Muscle of arm (tissue), 14 donors: ENCODE measurements around the gene NT5C. TPM values are rescaled to one million over a fixed set of nuclear protein-coding genes. Genes with fewer than 3 reads are reported as not detected.
"Not testable (repeated sequence)": the region's sequence is repeated elsewhere in the genome, so short reads cannot be mapped to it uniquely, and the experiment has no call there.

ENCODE experiments used
- DNase-seq: peaks from one replicate; pipeline ENCODE4 v3.0.0-alpha.2; 2013
- long read RNA-seq, 11 donors: transcript quantifications; one replicate each; lab custom pipeline, GENCODE V29; 2026
- polyA plus RNA-seq, 12 donors: library from polyadenylated mRNA; unstranded; fragments of 120-200 nt; gene quantifications; one replicate each; pipeline ENCODE4 v1.2.1, GENCODE V29; 2013; ENCODE audit not compliant: insufficient read length in 12 of 12

Gene NT5C
- polyA plus RNA-seq, result 10 to 100 TPM in 11 of 12 donors, not detected in 1; 27.9 to 72.5 (median 37.0) TPM
- long read RNA-seq, donor 1, transcript NT5C-201 (5 exons, 954 nt), result major isoform, 19 of 33 reads
- long read RNA-seq, donor 1, partial matches to known transcripts, result 0 of 33 reads
- long read RNA-seq, donor 1, other reads (novel, unspliced or antisense), result 0 of 33 reads
- long read RNA-seq, donor 2, transcript NT5C-201 (5 exons, 954 nt), result major isoform, 18 of 28 reads
- long read RNA-seq, donor 2, partial matches to known transcripts, result 0 of 28 reads
- long read RNA-seq, donor 2, other reads (novel, unspliced or antisense), result 0 of 28 reads
- long read RNA-seq, donor 3, transcript NT5C-201 (5 exons, 954 nt), result major isoform, 9 of 14 reads
- long read RNA-seq, donor 3, partial matches to known transcripts, result 0 of 14 reads
- long read RNA-seq, donor 3, other reads (novel, unspliced or antisense), result 0 of 14 reads
- long read RNA-seq, donor 4, partial matches to known transcripts, result 0 of 7 reads
- long read RNA-seq, donor 4, other reads (novel, unspliced or antisense), result 0 of 7 reads
- long read RNA-seq, donor 5, transcript NT5C-201 (5 exons, 954 nt), result major isoform, 32 of 37 reads
- long read RNA-seq, donor 5, partial matches to known transcripts, result 0 of 37 reads
- long read RNA-seq, donor 5, other reads (novel, unspliced or antisense), result 0 of 37 reads
- long read RNA-seq, donor 6, transcript NT5C-201 (5 exons, 954 nt), result major isoform, 8 of 17 reads
- long read RNA-seq, donor 6, partial matches to known transcripts, result 0 of 17 reads
- long read RNA-seq, donor 6, other reads (novel, unspliced or antisense), result 0 of 17 reads
- long read RNA-seq, donor 7, transcript NT5C-201 (5 exons, 954 nt), result major isoform, 12 of 13 reads
- long read RNA-seq, donor 7, partial matches to known transcripts, result 0 of 13 reads
- long read RNA-seq, donor 7, other reads (novel, unspliced or antisense), result 0 of 13 reads
- long read RNA-seq, donor 8, transcript NT5C-201 (5 exons, 954 nt), result major isoform, 17 of 27 reads
- long read RNA-seq, donor 8, partial matches to known transcripts, result 0 of 27 reads
- long read RNA-seq, donor 8, other reads (novel, unspliced or antisense), result 0 of 27 reads
- long read RNA-seq, donor 9, transcript NT5C-201 (5 exons, 954 nt), result major isoform, 18 of 18 reads
- long read RNA-seq, donor 9, partial matches to known transcripts, result 0 of 18 reads
- long read RNA-seq, donor 9, other reads (novel, unspliced or antisense), result 0 of 18 reads
- long read RNA-seq, donor 10, transcript NT5C-201 (5 exons, 954 nt), result major isoform, 17 of 29 reads
- long read RNA-seq, donor 10, partial matches to known transcripts, result 0 of 29 reads
- long read RNA-seq, donor 10, other reads (novel, unspliced or antisense), result 0 of 29 reads
- long read RNA-seq, donor 11, transcript NT5C-201 (5 exons, 954 nt), result major isoform, 14 of 22 reads
- long read RNA-seq, donor 11, partial matches to known transcripts, result 0 of 22 reads
- long read RNA-seq, donor 11, other reads (novel, unspliced or antisense), result 0 of 22 reads

DNA sequence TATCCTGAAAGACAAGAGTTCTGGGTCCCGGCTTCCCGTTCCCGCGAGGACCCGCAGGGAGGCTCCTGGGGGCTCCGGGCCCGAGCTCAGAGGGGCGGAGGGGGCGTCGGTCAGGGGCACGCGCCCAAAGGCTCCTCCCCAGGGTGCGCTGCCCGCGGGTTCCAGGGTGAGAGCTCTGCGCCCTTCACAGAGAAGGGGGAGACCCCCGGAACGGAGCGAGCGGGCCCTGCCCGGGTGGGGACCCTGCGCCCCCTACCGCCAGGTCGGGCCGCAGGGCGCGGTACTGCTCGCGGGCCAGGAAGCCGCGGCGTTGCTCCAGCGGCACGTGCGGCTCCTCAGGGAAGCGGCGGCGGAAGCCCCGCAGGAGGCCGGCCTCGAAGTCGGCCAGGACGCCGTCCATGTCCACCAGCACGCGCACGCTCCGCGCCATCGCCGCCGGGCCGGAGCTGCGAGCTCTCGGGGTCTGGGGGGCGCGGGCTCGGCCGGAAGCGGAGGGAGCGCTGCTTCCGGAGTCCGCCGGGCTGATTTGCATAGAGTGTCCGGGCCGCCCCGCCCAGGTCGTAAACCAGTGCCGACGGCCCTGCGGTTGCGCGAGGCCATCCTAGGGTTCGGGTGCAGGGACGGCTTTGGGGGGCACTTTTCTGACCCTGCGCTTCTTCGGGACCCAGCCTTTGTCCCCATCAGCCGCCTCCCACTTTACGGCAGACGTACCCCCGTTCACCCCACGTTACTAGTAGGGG lies at the start of gene NT5C:
TSS of gene NT5C (minus strand) at position 465 of the 740 bp plus-strand sequence. CDS start at position 430, 35 bp downstream.
- DNase-seq, result peak; percentile 82

DNA sequence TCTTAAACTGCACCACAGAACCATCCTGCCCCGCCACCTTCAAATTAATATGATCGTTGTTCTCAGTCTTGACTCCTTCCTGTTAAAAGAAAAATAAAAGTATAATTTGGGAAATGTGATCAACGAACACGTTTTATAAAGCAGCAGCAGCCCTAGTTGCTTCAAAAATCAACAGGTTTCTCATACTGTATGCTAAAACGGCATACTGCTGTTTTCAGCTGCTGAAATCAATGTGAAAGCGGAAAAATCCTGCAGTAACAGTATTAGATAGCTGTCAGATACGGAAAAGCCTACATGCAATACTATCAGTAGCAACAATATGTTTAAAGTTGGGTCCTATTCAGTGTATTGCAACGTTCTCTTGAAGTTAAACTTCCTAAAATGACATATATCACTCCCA lies 49.6 kb upstream of the NT5C start:
- no peak for DNase-seq

DNA sequence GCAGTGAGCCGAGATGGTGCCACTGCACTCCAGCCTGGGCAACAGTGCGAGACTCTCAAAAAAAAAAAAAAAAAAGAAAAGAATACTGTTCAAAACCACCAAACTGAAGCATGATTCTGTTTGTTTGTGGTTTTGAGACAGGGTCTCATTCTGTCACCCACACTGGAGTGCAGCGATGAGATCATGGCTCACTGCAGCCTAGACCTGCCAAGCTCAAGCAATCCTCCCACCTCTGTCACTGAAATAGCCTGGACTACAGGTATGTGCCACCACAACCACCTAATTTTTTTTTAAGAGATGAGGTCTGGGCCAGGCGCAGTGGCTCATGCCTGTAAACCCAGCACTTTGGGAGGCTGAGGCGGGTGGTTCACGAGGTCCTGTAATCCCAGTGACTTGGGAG lies 46.9 kb upstream of the NT5C start:
- DNase-seq, result no peak

DNA sequence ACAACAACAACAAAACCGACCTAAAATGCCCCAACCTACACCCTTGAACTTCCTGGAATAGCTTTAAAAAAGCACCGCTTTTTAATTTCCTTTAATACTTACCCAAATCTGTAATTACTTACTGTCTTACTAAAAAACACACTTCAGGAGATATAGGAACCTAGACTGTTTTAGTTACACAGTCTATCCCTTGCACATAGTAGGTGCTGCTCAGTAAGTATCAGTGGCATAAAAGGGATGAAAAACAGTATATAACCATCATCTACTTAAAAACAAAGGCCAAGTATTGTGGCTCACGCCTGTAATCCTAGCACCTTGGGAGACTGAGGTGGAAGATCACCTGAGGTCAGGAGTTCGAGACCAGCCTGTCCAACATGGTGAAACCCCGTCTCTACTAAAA lies 45.1 kb upstream of the NT5C start:
- DNase-seq, result no peak

DNA sequence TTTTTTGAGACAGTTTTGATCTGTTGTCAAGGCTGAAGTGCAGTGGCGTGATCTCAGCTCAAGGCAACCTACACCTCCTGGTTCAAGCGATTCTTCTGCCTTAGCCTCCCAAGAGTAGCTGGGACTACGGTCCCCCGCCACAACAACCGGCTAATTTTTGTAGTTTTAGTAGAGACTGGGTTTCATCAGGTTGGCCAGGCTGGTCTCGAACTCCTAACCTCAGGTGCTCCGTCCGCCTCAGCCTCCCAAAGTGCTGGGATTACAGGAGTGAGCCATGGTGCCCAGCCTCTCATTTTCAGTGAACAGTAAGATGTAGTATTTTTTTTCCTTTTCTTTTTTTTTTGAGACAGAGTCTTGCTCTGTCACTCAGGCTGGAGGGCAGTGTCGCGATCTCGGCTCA lies 43.5 kb upstream of the NT5C start:
- no peak for DNase-seq

DNA sequence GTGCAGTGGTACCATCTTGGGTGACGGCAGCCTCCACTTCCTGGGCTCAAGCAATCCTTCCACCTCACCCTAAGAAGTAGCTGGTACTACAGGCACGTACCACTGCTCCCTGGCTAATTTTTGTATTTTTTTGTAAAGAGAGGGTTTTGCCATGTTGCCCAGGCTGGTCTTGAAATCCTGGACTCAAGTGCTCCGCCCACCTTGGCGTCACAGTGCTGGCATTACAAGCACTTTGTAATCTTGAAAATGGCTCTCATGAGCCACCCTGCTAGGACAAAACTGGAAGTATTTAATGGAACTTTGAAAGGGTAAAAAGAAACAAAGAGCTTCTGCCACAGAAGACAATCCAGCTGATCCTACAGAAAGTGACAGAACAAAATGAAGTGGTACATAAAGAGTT lies 42.0 kb upstream of the NT5C start:
- no peak for DNase-seq

DNA sequence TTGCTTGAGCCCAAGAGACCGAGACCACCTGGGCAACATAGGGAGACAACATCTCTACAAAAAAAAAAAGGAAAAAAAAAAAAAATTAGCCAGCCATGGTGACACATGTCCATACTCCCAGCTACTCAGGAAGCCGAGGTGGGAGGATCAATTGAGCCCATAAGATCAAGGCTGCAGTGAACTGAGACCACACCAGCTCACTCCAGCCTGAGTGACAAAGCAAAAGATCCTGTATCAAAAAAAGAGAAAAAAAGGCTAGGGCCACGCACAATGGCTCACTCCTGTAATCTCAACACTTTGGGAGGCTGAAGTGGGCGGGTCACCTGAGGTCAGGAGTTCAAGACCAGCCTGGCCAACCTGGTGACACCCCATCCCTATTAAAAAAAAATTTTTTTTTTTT lies 37.5 kb upstream of the NT5C start:
- no peak for DNase-seq

DNA sequence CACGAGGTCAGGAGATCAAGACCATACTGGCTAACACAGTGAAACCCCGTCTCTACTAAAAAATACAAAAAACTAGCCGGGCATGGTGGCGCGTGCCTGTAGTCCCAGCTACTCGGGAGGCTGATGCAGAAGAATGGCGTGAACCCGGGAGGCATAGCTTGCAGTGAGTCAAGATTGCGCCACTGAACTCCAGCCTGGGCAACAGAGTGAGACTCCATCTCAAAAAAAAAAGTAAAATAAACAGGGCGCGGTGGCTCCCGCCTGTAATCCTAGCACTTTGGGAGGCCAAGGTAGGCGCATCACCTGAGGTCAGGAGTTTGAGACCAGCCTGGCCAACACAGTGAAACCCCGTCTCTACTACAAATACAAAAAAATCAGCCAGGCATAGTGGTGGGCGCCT lies 33.1 kb upstream of the NT5C start:
- DNase-seq, result not testable (repeated sequence)

DNA sequence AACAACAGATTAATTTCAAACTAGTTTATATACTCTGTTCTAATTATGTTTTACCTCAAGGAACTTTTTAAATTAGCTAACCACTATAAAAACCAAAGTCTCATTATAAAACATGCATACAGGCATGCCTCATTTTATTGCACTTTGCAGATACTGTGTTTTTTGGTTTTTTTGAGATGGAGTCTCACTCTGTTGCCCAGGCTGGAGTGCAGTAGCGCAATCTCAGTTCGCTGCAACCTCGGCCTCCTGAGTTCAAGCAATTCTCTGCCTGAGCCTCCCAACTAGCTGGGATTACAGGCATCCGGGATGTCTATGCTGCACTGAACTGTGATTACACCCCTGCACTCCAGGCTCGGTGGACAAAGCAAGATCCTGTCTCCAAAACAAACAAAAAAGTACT lies 31.5 kb upstream of the NT5C start:
- no peak for DNase-seq

DNA sequence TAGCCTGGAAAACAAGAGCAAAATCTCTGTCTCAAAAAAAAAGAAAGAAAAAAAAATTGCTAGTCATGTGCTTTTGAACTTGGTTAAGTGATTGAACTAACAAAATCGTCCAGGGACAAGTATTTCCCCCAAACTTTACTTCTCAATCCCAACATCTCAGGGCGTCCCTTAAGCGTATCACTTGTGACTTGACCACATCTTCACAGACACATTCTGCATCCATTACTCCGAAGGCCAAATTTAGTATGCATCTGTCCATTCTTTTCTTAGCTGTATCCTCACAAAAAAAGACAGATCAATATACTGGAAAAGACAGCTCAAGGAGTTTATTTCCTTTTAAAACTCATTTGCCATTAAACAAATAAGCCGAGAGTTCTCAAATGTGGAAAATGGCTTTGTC lies 28.7 kb upstream of the NT5C start:
- DNase-seq, result no peak

DNA sequence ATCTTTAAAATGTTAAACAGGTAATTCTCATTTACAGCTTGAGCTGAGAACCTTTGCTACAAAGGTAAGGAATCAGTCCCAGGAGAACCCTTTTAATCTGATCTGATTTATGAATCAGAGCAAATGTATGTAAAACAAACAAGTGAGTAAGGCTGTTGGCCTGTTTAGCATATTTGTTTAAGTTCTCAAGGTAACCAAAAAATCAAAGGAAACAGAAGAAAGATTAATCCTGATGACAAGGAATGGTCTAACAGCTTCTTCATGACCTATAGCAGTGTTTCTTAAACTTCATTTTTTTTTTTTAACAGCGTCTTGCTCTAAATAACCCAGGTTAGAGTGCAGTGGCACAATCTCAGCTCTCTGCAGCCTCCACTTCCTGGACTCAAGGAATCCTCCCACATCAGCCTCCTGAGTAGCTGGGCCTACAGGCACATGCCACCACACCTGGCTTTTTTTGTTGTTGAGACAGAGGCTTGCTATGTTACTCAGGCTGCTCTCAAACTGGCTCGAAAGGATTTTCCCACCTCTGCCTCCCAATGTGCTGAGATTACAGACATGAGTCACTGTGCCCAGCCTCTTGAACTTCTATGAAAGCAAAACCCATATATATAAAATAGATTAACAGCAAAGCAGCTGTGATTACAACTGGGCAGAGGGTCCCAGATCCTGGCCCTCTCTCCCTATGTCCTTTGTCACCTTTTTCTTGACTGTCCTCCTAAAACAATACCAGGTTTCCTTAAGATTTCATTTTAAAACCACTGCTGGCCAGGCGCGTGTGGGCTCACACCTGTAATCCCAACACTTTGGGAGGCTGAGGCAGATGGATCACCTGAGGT lies 27.9 kb upstream of the NT5C start:
- no peak for DNase-seq

DNA sequence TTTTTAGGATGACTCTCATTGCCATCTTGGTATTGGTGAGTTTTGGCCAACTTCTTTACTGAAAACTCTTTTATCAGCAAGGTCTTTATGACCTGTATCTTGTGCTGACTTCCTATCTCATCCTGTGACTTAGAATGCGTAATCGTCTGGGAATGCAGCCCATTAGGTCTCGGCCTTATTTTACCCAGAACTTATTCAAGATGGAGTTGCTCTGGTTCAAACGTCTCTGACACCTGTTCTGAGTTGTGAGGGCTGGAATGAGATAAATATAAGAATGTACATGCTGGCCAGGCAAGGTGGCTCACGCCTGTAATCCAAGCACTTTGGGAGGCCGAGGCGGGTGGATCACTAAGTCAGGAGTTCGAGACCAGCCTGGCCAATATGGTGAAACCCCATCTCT lies 26.9 kb upstream of the NT5C start:
- not testable (repeated sequence) for DNase-seq

DNA sequence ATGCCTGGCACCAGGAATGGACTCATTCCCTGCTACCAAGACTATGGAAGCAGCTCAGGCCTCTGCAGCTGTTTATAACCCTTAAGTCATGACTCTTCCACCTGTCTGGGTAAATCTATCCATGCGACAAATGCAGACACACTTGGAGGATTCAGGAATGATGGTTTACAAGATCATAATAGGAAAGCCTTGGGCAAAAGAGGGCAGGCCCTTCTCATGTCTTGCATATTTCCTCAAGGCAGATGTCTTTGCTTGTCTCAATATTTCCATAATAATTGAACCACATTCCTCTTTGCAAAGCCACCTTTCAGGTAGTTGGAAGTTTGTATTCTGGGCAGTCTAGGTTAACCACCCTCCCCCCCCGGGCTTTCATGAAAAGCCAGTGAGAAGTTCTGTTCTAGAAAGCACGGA lies 23.7 kb upstream of the NT5C start:
- DNase-seq, result peak; percentile 18

DNA sequence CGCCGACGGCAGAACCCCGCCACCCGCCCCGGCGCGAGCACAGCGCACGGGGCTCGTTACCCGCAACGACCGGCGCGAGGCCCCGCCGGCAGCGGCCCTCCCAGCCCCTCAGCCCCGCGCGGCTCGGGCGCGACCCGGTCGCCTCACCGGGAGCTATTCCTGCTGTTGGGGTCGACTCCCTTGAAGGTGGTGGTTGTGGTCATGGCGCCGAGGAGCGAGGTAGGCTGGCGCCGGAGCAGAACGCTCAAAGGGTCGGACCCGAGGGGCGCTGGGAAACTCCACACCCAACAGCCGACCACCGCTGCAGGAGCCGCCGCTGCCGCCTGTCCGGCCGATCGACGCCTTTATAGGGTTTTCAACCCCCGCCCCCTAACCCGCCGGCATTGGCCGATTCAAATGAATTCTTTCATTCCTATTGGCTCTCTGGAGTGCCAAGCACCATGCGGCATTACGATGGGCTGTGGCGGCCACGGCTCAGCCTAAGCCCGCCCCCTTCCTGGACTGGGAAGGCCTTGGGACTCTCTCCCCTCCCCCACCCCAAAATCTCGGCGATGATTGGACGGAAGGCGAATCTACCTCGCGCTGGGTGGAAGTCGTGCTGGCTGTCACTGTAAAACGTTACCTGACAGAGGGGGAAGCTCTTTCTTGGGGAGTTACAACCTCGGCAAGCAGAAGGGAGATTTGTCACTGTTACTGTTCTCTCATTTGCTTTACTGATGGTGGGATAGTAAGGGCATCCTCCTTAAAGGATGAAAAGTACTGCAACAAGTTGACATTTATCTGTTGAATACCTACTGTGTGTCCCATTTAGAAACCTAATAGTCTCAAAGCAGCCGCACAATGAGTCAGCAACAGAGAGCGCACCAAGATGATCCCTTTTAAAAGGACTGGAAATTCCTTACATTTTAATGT lies 22.9 kb upstream of the NT5C start, which contains the start of gene JPT1:
TSS of gene JPT1 (minus strand) at position 318 of the 912 bp plus-strand sequence. CDS start at position 203, 115 bp downstream.
- peak; percentile 98 for DNase-seq

DNA sequence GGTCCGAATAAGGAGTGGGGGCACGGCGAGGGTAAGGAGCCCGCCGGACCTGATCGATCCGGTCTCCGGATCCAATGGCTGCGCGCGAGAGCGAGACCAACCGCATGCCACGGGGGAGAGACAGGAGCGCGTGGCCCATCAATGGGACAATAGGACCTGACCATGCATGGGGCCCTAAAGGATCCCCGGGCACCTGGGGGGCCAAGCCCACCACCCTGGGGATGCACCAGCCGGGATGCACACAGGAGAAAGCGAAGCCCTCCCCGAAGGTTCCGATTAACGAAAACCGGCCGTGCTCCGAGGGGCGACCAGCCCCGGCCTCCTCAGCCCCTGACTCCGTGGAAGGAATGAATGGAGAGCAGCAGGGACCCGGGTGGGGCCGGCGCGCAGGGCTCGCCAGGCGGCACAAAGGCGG lies 22.2 kb upstream of the NT5C start:
- peak; percentile 21 for DNase-seq

DNA sequence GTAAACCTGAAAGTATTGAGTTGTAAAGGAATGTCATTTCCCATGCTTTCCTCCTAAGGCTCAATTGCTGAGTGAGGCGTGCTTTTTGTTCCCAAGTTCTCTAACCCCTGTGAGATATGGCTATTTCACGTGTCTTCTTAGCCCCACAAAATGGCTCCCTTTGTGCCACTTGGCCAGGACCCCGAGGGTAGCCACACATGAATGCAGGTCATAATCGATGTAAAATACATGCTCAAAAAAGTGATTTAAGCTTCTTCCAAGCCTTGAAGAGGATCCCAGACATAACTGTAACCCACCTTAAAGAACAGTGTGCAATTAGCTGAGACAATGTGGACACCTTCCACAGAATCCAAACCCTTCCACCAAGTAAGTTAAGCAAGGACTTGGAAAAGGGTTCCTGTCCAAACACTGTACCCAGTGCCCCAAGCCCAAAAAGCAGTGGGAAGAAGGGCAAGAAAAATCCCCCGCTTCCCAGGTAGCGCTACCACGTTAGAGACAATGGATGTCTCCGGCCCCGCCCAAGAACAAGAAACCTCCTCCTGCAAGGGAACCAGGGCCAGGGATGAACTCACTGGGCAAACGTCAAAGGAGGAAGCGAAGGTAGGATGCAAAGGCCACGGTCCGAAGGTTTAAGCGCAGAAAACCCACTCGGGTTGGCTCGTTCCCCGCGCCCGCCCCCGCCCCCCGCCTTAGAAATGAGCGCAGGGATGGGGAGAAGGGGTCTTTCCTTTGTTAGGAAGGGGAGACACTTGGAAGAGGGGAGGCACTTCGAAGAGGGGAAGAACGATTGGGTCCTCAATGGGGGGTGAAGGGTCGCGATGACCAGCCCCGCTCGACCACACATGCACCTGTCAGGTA lies 21.6 kb upstream of the NT5C start:
- peak; percentile 25 for DNase-seq

DNA sequence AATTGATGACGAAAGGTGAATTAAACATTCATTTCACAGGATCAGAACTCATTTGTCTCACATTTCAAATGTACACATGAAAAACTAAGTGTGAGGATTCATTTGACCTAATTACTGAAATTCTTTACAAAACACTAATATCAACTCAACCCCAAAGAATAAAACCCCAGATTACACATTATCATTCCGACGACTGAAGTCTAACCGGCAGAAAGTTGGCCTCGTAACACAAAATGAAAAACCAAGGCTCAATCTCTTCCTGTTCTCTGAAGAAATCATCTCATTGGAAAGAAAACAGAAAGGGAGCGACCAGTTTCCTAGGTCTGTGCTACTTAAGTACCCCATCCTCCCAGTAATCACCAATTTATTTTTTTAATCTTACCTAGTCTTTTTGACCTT lies 21.0 kb upstream of the NT5C start:
- DNase-seq, result no peak

DNA sequence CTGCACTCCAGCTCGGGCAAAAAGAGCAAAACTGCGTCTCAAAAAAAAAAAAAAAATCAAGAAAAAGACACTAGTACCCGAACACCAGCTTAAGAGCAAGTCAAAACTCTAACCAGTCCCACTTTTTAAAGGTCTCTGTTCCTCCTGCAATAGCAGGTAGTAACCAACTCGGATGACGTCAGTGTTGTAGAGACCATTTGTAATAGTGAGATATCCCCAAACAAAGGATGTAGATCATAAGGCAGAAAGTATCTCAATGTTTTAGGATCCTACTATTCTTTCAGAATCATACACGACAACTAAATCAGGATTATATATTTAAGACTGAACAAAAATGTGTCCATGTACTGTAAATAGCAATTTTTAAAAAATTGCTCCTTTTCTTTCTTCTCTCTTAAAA lies 20.4 kb upstream of the NT5C start:
- DNase-seq, result no peak
